ENCODE measurements around the gene TRAPPC2.

Gene TRAPPC2

GRCh38 chrX:13734278-13735172, at the start of gene TRAPPC2, which contains the start of gene OFD1:
Gene TRAPPC2 (minus strand): TSS chrX:13734620. CDS start chrX:13719963, 14,657 bp downstream.
Gene OFD1 (plus strand): TSS chrX:13734748. CDS start chrX:13735072, 324 bp downstream.
- DNase-seq (ENCODE audit: low read depth), result peak; percentile 49

DNA sequence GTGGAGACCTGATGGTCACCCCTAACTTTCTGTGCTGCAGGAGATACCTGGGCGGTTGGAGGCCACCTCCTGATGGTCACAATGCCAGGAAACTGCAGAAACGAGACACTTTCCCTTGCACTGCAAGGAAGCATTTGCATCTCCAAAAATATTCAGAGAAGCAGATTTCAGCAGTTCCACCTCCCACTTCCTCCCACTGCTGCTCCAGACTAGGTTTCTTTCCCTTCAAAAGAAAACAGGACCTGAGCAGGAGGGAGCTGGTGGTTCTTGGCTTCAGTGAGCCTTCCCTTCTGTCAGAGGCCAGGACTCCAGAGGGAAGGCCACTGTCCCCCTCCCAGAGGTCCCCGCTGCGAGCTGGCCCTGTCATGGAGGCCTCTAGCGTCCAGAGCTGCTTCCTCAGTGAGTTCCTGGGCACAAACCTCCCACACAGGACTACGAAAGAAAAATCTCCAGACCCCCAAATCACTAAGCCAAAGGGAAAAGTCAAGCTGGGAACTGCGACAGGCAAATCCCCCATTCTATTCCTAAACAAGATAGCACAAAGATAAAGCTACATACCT, 46.5 kb upstream of the TRAPPC2 start:
- no peak for DNase-seq (ENCODE audit: low read depth)

DNA sequence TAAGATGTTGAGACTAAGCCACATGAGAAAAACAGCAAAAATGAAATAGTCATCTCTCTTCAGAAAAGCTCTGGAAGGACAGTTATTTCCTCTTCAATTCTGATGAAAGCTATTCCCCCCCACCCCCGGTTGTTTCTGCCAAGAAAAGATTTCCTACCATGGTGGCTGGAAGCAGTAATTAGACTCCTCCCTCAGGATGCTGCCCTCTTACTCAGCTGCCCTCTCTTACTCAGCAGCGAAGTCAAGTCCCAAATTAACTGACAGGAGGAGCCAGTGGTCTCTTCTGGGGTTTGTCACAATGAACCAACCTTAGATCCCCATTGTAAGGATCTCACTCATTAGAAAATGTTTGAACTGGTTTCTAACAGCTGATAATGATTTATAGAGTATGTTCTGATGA, 44.5 kb upstream of the TRAPPC2 start:
- no peak for DNase-seq (ENCODE audit: low read depth)

- DNase-seq (ENCODE audit: low read depth), result no peak
Measured at GRCh38 chrX:13776387-13776786, 42.0 kb upstream of the TRAPPC2 start.

GRCh38 chrX:13775837-13776236, 41.4 kb upstream of the TRAPPC2 start:
- DNase-seq (ENCODE audit: low read depth), result no peak

- no peak for DNase-seq (ENCODE audit: low read depth)
Measured at GRCh38 chrX:13774696-13775095, 40.3 kb upstream of the TRAPPC2 start.

GRCh38 chrX:13770013-13770535, 35.7 kb upstream of the TRAPPC2 start:
- DNase-seq (ENCODE audit: low read depth), result no peak

- DNase-seq (ENCODE audit: low read depth), result no peak
Measured at GRCh38 chrX:13768939-13769338, 34.5 kb upstream of the TRAPPC2 start.

DNA sequence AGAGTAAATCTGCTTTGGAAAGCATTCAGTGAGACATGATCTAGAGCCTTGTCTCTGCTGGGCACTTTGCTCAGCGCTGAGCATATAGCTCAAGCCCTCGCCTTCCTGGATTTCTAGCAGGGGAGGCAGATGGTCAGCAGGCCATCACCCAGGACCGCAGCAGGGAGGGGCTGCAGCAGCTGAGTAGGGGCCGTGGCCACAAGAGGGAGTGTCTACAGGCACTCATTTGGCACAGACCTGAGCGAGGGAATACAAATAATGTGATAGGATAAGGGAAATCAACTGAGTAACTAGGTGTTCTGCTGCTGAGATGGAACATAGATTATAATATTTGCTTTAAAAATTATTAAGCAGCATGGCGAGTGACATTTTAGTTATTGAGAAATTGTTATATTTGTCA, 30.3 kb upstream of the TRAPPC2 start:
- no peak for DNase-seq (ENCODE audit: low read depth)

DNA sequence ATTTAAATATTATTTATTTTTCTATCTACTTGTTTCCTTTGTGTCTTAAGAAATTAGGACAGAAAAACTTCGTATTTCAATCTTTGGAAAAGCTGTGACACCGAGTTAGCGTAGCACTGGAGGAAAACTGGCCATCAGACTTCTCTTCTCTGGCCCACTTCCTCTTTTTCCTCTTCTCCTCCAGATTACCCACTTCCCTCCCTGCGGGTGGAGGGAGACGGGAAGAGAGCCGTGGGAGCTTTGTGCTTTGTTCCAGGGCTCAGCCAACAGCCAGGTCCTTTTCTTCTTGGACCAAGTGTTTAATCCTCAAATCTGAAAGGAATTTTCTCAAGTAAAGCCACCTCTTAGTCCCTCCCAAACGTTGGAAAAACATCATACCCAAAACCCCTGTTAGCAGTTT, 29.9 kb upstream of the TRAPPC2 start:
- DNase-seq (ENCODE audit: low read depth), result no peak

DNA sequence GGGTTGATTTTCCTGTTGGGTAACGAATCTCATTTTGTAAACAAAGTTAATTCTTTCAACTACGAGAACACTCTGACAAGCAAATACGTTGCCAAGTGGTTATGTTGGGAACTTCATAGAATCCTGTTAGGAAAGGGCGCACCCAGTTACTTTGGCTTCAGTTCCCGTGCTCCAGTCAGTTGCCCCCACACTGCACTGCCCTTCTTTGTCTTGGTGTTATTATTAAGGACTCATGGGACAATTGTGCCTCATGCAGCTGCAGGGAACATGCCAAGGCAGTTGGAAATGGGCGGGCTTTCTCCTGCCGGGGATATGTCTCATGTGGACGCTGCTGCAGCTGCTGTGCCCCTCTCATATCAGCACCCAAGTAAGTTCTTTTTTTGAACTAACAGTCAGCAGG, 29.1 kb upstream of the TRAPPC2 start:
- no peak for DNase-seq (ENCODE audit: low read depth)

- no peak for DNase-seq (ENCODE audit: low read depth)
Measured at GRCh38 chrX:13761606-13762414, 27.4 kb upstream of the TRAPPC2 start.

DNA sequence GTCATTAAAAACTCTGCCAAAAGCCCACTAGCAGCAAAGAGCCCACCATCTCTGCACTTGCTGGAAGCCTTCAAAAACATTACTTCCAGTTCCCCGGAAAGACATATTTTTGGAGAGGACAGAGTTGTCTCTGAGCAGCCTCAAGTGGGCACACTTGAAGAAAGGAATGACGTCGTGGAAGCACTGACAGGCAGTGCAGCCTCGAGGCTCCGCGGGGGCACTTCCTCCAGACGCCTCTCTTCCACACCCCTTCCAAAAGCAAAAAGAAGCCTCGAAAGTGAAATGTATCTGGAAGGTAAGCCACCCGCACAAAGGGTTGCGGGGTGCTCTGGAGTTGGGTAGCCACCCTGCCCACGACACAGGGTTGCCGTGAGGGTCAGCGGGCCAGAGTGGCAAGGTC, 26.0 kb upstream of the TRAPPC2 start:
- DNase-seq (ENCODE audit: low read depth), result no peak

DNA sequence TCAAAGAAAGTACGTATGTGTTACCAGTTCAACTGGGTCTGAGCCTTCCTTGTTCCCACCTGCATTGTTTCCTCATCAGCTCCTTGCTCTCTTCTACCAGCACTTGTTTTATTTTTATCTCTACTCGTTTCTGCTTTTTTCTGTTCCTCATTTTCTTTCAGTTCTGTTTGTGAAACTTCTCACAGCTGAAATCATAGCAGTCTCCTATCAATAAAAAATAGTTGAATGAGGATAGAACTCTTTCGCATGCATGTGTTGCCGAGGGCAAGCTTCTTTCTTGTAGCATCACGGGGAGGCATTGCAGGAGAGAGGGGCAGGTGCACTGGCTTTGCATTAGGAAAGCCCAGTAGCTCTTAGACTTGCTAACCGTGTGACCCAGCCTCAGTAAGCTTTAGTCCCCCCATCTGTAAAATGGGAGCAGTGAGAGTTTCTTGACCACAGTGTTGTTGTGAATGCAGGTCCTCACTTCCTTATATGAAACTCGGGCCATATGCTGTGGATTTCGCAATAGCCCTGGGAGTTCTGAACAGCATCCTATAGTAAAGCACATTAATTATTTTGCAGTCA, 24.8 kb upstream of the TRAPPC2 start:
- no peak for DNase-seq (ENCODE audit: low read depth)

- DNase-seq (ENCODE audit: low read depth), result no peak
Measured at GRCh38 chrX:13756381-13756780, 22.0 kb upstream of the TRAPPC2 start.

GRCh38 chrX:13755254-13755653, 20.8 kb upstream of the TRAPPC2 start:
- DNase-seq (ENCODE audit: low read depth), result no peak

- no peak for DNase-seq (ENCODE audit: low read depth)
Measured at GRCh38 chrX:13754765-13755164, 20.3 kb upstream of the TRAPPC2 start.

GRCh38 chrX:13752646-13753045, 18.2 kb upstream of the TRAPPC2 start:
- no peak for DNase-seq (ENCODE audit: low read depth)

- no peak for DNase-seq (ENCODE audit: low read depth)
Measured at GRCh38 chrX:13752141-13752540, 17.7 kb upstream of the TRAPPC2 start.

DNA sequence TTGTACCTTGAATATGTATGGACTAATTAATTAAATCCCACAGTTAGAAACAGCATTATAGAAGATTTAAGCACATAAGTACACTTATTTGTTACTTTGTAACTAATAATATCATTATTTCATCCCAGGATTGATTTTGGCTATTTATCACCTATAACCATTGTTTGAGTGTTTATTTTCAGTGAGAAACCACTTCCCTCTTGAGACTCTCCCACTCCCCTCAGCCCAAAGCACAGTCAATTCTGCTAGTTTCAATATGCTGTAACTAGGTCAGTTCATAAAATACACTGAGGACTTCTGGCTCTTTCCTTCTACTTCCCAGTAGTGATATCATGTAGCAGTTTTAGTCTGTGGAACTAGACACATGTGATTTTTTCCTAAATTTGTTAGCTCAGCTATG, 16.4 kb upstream of the TRAPPC2 start:
- DNase-seq (ENCODE audit: low read depth), result no peak

- no peak for DNase-seq (ENCODE audit: low read depth)
Measured at GRCh38 chrX:13750204-13750603, 15.8 kb upstream of the TRAPPC2 start.

- DNase-seq (ENCODE audit: low read depth), result no peak
Measured at GRCh38 chrX:13748486-13748885, 14.1 kb upstream of the TRAPPC2 start.

All from stimulated activated CD8-positive, alpha-beta memory T cell treated with anti-CD3 and anti-CD28 coated beads, Interleukin-15, amount 100 ng/mL, for 24 hours (primary cell).